CD4-positive, alpha-beta T cell treated with Interleukin-1 beta for 1 hour (primary cell): ENCODE results near the gene RSRC1.
A peak's percentile ranks its signal among the peaks of the same experiment; 100 is the strongest.
"Not testable (repeated sequence)": the region's sequence is repeated elsewhere in the genome, so short reads cannot be mapped to it uniquely, and the experiment has no call there.

ENCODE experiments used
- DNase-seq, 2 donors: peaks; one replicate each; pipeline ENCODE4 v3.0.0-alpha.2; 2020 to 2022

Gene RSRC1

DNA sequence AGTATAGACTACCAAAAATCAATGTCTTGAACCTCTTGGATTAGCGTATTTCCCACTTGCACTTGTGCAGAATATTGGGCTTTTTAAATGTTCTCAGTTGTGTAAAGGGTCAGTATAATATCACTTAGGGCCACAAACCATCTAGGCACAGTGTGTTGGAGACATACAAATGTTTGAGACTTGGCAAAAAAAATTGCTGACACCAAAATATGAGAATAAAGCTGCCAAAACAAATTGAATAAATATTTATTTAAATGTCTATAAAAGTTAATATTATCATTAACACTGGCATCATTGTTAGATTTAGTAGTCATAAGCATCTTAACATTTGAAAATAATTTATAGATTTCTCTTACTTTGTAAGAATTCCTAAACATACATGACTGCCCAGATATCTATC, 430.2 kb downstream of the RSRC1 start:
- no peak for DNase-seq

- DNase-seq: no peak
Measured at GRCh38 chr3:158548691-158549090, 438.8 kb downstream of the RSRC1 start.

GRCh38 chr3:158549938-158550337, 440.0 kb downstream of the RSRC1 start:
- DNase-seq: not testable (repeated sequence)

- DNase-seq: no peak
Measured at GRCh38 chr3:158552124-158552523, 442.2 kb downstream of the RSRC1 start.

DNA sequence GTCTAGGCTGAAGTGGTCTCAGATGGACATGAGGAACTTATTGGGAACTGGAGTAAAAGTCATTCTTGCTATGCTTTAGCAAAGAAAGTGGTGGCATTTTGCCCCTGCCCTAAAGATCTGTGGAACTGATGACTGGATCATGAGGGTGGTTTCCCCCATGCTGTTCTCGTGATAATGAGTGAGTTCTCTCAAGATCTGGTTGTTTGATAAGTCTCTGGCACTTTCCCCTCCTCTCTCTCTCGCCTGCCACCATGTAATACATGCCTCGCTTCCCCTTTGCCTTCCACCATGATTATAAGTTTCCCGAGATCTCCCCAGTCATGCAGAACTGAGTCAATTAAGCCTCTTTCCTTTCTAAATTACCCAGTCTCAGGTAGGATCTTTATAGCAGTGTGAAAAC, 449.6 kb downstream of the RSRC1 start:
- no peak for DNase-seq

DNA sequence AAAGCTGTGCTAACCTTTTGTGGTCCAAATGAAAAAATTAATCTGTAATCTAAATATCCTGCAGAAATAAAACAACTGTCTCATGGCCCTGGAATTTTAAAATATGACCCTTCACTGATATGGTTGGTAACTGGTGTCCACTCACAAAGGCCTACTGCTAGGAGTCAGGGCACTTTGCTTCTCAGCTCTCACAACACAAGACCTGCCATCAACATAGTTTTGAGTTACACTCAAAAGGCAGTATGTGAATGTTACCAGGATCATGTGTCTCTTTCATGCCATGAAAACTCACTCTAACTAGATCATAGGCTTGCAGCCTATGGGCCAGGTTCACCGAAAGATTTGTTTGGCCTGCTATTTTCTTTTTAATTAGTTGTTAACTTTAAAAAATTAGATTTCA, 451.1 kb downstream of the RSRC1 start:
- no peak for DNase-seq

DNA sequence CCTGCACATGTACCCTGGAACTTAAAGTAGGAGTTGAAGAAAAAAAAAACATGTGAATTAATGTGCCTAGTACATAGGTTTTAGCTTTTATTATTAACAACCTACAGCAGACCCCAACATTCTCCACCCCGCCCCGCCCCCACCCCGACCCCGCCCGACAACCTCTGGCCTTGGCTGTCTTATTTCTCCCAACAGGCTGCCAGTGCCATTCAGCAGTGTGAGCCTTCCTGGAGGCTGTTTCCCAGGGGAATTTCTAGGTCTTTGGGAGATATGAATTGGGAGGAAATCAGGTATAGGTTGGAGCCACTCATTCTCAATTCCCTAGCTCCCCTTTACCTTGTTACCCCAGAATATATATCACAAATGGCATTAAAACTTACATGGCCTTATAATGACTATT, 452.8 kb downstream of the RSRC1 start:
- no peak for DNase-seq

DNA sequence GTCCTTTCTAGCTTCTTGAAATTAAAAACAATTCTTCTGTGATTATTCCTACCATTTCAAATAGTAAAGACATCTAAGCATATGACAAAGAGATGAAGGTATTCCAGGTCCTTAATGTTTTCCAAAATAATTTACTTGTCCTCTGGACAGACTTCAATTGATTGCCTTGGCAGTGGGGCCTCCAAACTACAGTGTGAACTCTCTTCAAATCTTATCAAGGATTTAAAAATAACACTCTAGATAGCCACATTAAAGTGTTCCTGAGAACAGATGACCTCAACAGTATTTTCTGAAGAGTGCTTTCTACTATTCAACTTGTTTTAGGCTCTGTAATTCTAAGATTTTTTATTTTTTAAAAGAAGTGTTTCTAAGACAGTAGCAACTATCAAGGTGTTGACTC, 453.2 kb downstream of the RSRC1 start:
- DNase-seq: no peak

GRCh38 chr3:158565076-158565475, 455.2 kb downstream of the RSRC1 start:
- DNase-seq: no peak

DNA sequence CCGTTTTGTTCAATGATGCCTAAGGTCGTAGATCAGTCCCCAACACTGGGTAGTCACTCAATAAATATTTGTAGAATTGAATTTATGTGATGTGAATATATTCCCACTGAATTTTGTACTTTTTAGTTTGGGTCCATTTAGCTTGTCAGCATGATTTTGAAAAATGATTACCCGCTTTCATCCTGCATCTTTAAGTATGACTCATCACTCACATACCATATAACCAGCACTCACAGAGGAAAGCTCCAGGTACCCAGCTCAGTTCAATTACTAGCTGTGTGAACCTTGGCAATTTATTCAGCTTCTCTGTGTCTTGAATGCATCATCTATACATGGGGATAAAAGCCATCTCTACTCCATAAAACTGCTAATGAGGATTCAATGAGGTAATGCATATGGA, 458.9 kb downstream of the RSRC1 start:
- no peak for DNase-seq

GRCh38 chr3:158569794-158570193, 459.9 kb downstream of the RSRC1 start:
- no peak for DNase-seq

DNA sequence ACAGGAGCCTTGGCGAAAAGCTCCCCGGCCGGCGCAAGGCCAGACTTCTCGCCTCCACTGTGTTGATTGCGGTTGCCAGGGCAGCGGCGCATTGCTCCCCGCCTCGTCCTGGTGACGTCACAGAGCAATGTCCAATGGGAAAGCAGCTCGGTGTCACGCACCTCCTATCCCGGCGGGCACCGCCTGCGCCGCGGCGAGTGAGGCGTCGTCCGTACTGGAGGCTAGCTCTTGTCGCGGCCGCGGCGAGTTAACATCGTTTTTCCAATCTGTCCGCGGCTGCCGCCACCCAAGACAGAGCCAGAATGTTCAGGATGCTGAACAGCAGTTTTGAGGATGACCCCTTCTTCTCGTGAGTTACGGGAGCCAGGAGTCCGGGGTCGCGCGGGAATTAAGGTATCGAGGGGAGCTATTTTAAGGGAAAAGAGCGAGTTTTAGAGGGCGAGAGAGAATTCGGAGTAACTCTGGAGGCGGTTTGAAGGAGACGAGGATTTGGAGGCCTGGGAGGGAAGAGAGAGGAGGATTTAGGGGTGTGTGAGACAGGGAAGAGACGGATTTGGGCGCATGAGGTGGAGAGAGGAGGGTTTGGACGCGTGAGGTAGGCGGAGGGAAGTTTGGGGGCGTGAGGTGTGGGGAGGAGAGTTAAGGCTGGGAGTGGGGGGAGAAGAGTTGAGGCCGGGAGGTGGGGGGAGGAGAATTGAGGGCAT, 461.3 kb downstream of the RSRC1 start, which contains the start of gene MLF1:
Gene MLF1 (plus strand): TSS at position 196 of the 704 bp plus-strand sequence. CDS start 107 bp downstream, at position 303.
- DNase-seq: peak; percentile 88 to 91

GRCh38 chr3:158571969-158572765, 462.3 kb downstream of the RSRC1 start:
- no peak for DNase-seq

DNA sequence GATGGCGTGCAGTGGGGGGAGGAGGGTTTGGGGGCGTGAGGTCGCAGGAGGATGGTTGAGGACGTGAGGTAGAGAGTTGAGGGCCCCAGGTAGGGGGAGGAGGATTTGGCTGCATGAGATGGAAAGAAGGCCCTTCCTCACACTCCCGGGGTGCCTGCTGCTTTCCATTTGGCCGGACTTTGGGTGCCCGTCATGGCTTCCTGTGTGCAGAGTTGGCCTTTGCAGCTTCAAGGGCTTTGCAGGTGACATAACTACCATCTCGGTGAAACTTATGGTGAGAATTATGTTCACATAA, 462.8 kb downstream of the RSRC1 start:
- DNase-seq: no peak

- no peak for DNase-seq
Measured at GRCh38 chr3:158573714-158574113, 463.8 kb downstream of the RSRC1 start.

DNA sequence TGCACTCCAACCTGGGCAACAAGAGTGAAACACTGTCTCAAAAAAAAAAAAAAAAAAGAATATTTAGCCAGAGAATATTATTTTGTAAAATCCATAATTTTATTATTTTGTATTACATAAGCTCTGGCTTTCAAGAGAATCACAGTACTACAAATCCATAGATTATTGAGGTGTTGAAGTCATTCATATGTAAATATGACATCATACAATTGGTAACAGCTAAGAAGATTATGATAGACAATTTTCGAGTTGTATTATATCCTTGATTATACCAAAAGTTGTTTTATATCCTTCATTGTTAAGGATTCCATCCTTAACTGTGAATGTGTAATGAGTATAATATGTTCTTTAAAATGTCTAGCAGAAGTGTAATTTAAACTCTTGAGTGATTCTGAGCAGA, 464.8 kb downstream of the RSRC1 start:
- no peak for DNase-seq

GRCh38 chr3:158590223-158590622, 480.3 kb downstream of the RSRC1 start:
- DNase-seq: no peak
